NCI-H460 (cell line): ENCODE measurements around the gene FER. TPM values are rescaled to one million over a fixed set of nuclear protein-coding genes. Genes with fewer than 3 reads are reported as not detected.

ENCODE experiments used
- DNase-seq: peaks from one replicate; pipeline ENCODE4 v3.0.0-alpha.2; 2016; ENCODE audit warnings: low read depth; ENCODE audit errors: extremely low read depth
- small RNA-seq, 2 experiments: library from RNA; depleted of rRNA; stranded (forward); fragments of <200 nt; gene quantifications; one replicate each; pipeline ENCODE3, GENCODE V24; 2014
- total RNA-seq: library from RNA; depleted of rRNA; stranded (reverse); fragments of >200 nt; shearing (Covaris generic); gene quantifications from 2 replicates; pipeline ENCODE4 v1.2.3, GENCODE V29; 2014

The FER gene
- total RNA-seq, 1 experiment from 2014 or later = 14.4 TPM

- DNase-seq = no peak
Observed at GRCh38 chr5:109223531-109223930, 475.8 kb downstream of the FER start.

GRCh38 chr5:109224276-109224882 lies 476.7 kb downstream of the FER start:
- DNase-seq = no peak

GRCh38 chr5:109225716-109226625 lies 478.3 kb downstream of the FER start:
- DNase-seq = no peak

DNA sequence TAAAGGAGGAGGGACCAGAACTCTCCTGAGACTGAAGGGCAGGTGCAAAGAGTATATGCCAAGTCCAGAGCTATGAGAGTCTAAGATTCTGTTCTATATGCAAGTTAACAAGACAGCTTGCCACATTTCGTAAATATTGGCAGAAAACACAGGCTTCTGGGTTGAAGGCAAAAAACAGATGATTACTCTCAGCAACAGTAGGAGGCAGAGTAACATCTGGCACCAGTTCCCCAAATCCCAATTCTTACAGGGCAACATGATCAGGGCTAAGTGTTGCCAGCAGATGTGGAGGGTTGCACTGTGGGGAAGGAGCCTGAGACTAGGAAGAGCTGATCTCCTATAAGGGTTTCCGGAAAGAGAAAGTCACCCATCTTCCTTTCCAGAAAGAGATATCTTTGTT lies 482.7 kb downstream of the FER start:
- no peak for DNase-seq

DNA sequence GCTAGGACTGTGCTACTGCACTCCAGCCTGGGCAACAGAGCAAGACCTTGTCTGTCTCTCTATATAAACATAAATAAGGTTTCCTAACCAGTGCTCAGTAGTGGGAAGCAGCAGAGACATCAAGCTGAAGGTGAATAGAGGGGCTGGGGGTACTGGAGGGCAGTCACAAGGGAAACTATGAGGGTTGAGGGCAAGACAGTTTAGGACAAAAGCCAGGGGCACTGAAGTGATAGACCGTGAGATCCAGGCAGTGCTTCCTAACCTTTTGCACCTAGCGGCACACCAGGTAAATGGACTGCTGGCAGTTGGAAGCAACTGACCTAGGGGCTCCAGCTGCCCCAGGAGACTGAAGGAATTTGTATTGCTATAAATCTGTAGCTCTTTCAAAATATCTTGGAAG lies 483.6 kb downstream of the FER start:
- DNase-seq = no peak

DNA sequence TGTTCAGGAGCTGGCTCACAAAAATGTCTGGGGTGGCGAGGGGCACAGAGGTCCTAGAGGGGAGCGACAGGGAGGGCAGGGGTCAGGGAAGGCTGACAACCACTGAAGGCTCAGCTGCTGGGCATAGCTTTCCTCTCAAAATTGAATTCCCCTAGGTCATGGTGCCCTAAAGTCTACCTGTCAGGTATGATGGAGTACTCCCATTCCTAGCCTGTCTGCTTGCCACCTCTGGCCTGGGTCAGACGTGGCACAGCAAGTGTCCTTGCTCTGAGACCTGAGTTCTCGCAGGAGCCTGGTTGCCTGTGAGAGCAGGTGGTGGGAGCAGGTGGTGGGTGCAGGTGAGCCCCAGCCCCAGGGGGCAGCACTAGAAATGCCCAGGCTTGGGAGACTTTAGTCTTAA lies 486.7 kb downstream of the FER start:
- DNase-seq = no peak

- no peak for DNase-seq
Observed at GRCh38 chr5:109239456-109239855, 491.8 kb downstream of the FER start.

DNA sequence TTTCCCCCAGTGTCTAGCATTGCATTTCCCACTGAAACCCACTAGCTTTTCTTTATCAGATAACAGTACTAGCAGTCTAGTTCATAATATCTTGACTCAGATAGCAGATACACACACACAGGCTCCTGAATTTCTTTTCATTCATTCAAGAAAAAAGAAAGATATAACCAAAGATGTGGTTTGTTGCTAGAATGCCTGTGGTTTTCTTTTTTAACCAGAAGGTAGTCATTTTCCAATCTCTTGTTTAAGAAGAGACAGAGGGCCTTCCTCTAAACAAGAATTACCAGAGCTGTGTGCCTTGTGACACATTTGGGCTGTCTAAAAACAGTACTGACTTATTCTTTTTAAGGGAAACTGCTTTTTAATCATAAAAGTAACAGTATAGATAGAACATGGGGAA lies 494.8 kb downstream of the FER start:
- DNase-seq = no peak

DNA sequence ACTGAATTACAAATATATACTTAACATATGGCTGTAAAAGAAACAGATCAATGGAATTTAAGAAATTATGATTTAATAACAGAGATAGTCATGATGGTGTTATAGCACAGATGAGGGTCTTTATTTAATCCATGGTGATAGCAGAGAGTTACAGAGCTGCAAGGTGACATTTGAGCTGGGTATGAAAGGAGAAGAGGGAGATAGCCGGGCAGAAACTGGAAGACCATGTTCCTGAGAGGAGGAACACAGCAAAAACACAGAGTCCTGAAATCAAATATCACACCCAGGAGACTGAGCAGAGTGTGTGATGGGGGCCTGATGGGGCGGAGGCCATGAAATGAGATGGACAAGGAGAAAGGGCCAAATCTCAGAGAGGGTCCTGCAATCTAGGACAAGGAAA lies 498.7 kb downstream of the FER start:
- no peak for DNase-seq

Small RNA genes lying within 50 kb of the gene (small RNA-seq; reads per million reads assigned to genes)
- gene AC109481.1 (0 to 0.12 reads per million in 2 experiments), gene RF00019 (0 reads per million in 2 experiments), gene RNU6-47P (0 reads per million in 2 experiments)
